ENCODE results near the gene DRC7. TPM values are rescaled to one million over a fixed set of nuclear protein-coding genes. Genes with fewer than 3 reads are reported as not detected.

DRC7 gene
- total and polyA plus RNA-seq, 10 of the 15 experiments (the other 5 are each of a cell fraction or from before 2014, with no cell fraction given), result 0.06 to 0.49 (median 0.14) TPM; not detected in 4

- intact Hi-C loops (cut with micrococcal nuclease; ENCODE audit: unreplicated experiment), result no loop called here
- in situ Hi-C loops (cut with MboI), result no loop called here
- ChIA-PET POLR2A (no interaction called here), SMC1A (ENCODE audit: uncharacterized antibody, unreplicated experiment) (interaction anchor here (1.2 to 1.3 kb wide), 2 partner anchors 10 to 13 kb away, joined by 3 read pairs; no protein-coding TSS in a partner anchor), CTCF (interaction anchor here (1.1 kb wide), 1 partner anchor 84 kb away, joined by 3 read pairs; no protein-coding TSS in a partner anchor), RAD21 (ENCODE audit: unreplicated experiment) (interaction anchor here (1.3 kb wide), 1 partner anchor 97 kb away, joined by 3 read pairs; no protein-coding TSS in a partner anchor)
- Histone ChIP-seq H3K79me2 (ENCODE audit: control insufficient read depth, insufficient read depth, low read length) (no peaks in the 10 kb centered on the region), H2AFZ (ENCODE audit: control insufficient read depth, low read depth, low read length) (no peak overlapping the region), H4K20me1 (ENCODE audit: control insufficient read depth, insufficient read depth) (no peaks in the 10 kb centered on the region), H3K36me3 (ENCODE audit: control insufficient read depth in 2 of 2, insufficient read depth in 2 of 2, low read length in 1 of 2) (no peaks in the 10 kb centered on the region), H3K27ac (ENCODE audit: control insufficient read depth, insufficient read depth) (no peak overlapping the region), H3K4me3 (no peak overlapping the region), H3K27me3 (replicated peaks in 1 of 2; ENCODE audit: control insufficient read depth in 2 of 2, insufficient read depth in 2 of 2, low read length in 1 of 2) (peaks cover 5 to 7% of the 10 kb centered on the region in 2 experiments), H3K4me2 (ENCODE audit: control insufficient read depth, insufficient read depth) (no peak overlapping the region), H3K9ac (ENCODE audit: control insufficient read depth, insufficient read depth, low read length) (no peak overlapping the region), H3K9me3 (replicated peaks; ENCODE audit: control insufficient read depth, insufficient read depth, low read length) (no peaks in the 10 kb centered on the region), H3K4me1 (ENCODE audit: control insufficient read depth, insufficient read depth, low read length) (no peaks in the 10 kb centered on the region)
- FAIRE-seq (no peak), ATAC-seq (no peak), DNase-seq (ENCODE audit: low read depth, low spot score) (no peak)
- WGBS (ENCODE audit: insufficient coverage, insufficient replicate concordance, low lambda C conversion rate, missing lambda C conversion rate), result 4% methylated on average over 2 of the region's 2 CpGs
- no TSS peak for BruUV-seq (replicated peaks)
- TF ChIP-seq CBX5 (IDR thresholded peaks at IDR 0.05; ENCODE audit: low read depth) (no peak), NFXL1 (IDR thresholded peaks at IDR 0.05; ENCODE audit: borderline replicate concordance) (no peak), LARP7 (IDR thresholded peaks at IDR 0.05) (no peak), PKNOX1 (IDR thresholded peaks at IDR 0.05) (no peak), NFIC (IDR thresholded peaks at IDR 0.05; ENCODE audit: low read depth, low read length) (no peak)
These were observed 21.8 kb upstream of the DRC7 start for GRCh38 chr16:57672824-57673223.

- Histone ChIP-seq H3K27ac (ENCODE audit: control insufficient read depth, insufficient read depth) (no peak overlapping the region), H3K9me3 (replicated peaks; ENCODE audit: control insufficient read depth, insufficient read depth, low read length) (no peaks in the 10 kb centered on the region), H4K20me1 (ENCODE audit: control insufficient read depth, insufficient read depth) (no peaks in the 10 kb centered on the region), H3K79me2 (ENCODE audit: control insufficient read depth, insufficient read depth, low read length) (no peaks in the 10 kb centered on the region), H3K36me3 (ENCODE audit: control insufficient read depth in 2 of 2, insufficient read depth in 2 of 2, low read length in 1 of 2) (no peaks in the 10 kb centered on the region), H3K4me3 (no peak overlapping the region), H2AFZ (ENCODE audit: control insufficient read depth, low read depth, low read length) (no peak overlapping the region), H3K4me1 (ENCODE audit: control insufficient read depth, insufficient read depth, low read length) (no peaks in the 10 kb centered on the region), H3K9ac (ENCODE audit: control insufficient read depth, insufficient read depth, low read length) (no peak overlapping the region), H3K4me2 (ENCODE audit: control insufficient read depth, insufficient read depth) (no peak overlapping the region), H3K27me3 (replicated peaks in 1 of 2; ENCODE audit: control insufficient read depth in 2 of 2, insufficient read depth in 2 of 2, low read length in 1 of 2) (peaks cover 1 to 7% of the 10 kb centered on the region in 2 experiments; a peak in 3 of 4 replicates)
- TF ChIP-seq E4F1 (IDR thresholded peaks at IDR 0.05; ENCODE audit: borderline replicate concordance, partially characterized antibody), result no peak
- TF ChIP-seq E2F4 (IDR thresholded peaks at IDR 0.05; ENCODE audit: low read depth, low read length), result no peak
- POLR2A ChIA-PET, result no interaction called here
- no peak for DNase-seq (ENCODE audit: low read depth, low spot score)
- in situ Hi-C loops (cut with MboI) (no loop called here), intact Hi-C loops (cut with micrococcal nuclease; ENCODE audit: unreplicated experiment) (no loop called here)
- BruUV-seq (replicated peaks), result no TSS peak
- CTCF ChIA-PET, result no interaction called here
- no peak for ATAC-seq
- 25% methylated on average over 12 of the region's 12 CpGs for WGBS (ENCODE audit: insufficient coverage, insufficient replicate concordance, low lambda C conversion rate, missing lambda C conversion rate)
- no peak for FAIRE-seq
- SMC1A ChIA-PET (ENCODE audit: uncharacterized antibody, unreplicated experiment), result no interaction called here
- RAD21 ChIA-PET (ENCODE audit: unreplicated experiment), result no interaction called here
These were observed 18.7 kb upstream of the DRC7 start for GRCh38 chr16:57675741-57676551.
